HepG2 (cell line): ENCODE measurements around the gene GTF2H3. TPM values are rescaled to one million over a fixed set of nuclear protein-coding genes. Genes with fewer than 3 reads are reported as not detected.

Experiments
- MNT ChIP-seq: fragments of 450-650 bp; IDR thresholded peaks from 2 replicates; pipeline ENCODE4 v1.6.1; 2016
- PAWR ChIP-seq: sonication (generic); formaldehyde crosslinking; IDR thresholded peaks from 2 replicates; pipeline ENCODE4 v1.4.0; 2020; ENCODE audit warnings: missing genetic modification reagents, mild to moderate bottlenecking, borderline replicate concordance
- SNAPC2 ChIP-seq: sonication (generic); formaldehyde crosslinking; IDR thresholded peaks from 2 replicates; pipeline ENCODE4 v1.8.1; 2022; ENCODE audit warnings: mild to moderate bottlenecking, missing genetic modification reagents
- SUZ12 ChIP-seq: fragments of 150-350 bp; IDR thresholded peaks from 2 replicates; pipeline ENCODE4 v1.6.1; 2014; ENCODE audit warnings: low read depth, low read length
- ZBED4 ChIP-seq: sonication (generic); formaldehyde crosslinking; IDR thresholded peaks from 2 replicates; pipeline ENCODE4 v1.4.0; 2020; ENCODE audit warnings: missing genetic modification reagents, borderline replicate concordance
- ZNF275 ChIP-seq: sonication (generic); formaldehyde crosslinking; IDR thresholded peaks from 2 replicates; pipeline ENCODE4 v1.8.0; 2022; ENCODE audit warnings: missing genetic modification reagents, mild to moderate bottlenecking, inconsistent platforms, borderline replicate concordance
- ZNF367 ChIP-seq: sonication (generic); formaldehyde crosslinking; IDR thresholded peaks from 2 replicates; pipeline ENCODE4 v1.4.0; 2020; ENCODE audit warnings: missing genetic modification reagents, borderline replicate concordance
- ZNF407 ChIP-seq: sonication (generic); formaldehyde crosslinking; IDR thresholded peaks from one replicate; pipeline ENCODE4 v1.5.1; 2020; ENCODE audit warnings: mild to moderate bottlenecking, missing genetic modification reagents; ENCODE audit errors: not compliant biosample characterization
- ZNF547 ChIP-seq: sonication (generic); formaldehyde crosslinking; IDR thresholded peaks from 2 replicates; pipeline ENCODE4 v1.5.1; 2020; ENCODE audit warnings: mild to moderate bottlenecking, missing genetic modification reagents
- polyA plus RNA-seq, 8 experiments: library from polyadenylated mRNA; depleted of rRNA in 3 of 8; stranded (reverse) in 7 of 8; unstranded in 1 of 8; fragments of >200 nt; fragmentation: Illumina TruSeq in 4 of 8; extraction: Trizol in 4 of 8; gene quantifications; 2 replicates each; pipeline versions ENCODE4 v1.2.1 to v1.2.3, GENCODE V29; 2011 to 2016; ENCODE audit warnings: low read depth in 4 of 8, missing spikeins in 1 of 8, mixed read lengths in 1 of 8; ENCODE audit not compliant: insufficient read depth in 1 of 8
- total RNA-seq, 5 experiments: library from RNA; depleted of rRNA; stranded (reverse); fragments of >200 nt; fragmentation: Illumina TruSeq; extraction: Trizol; gene quantifications; 2 replicates each; pipeline ENCODE4 v1.2.3, GENCODE V29; 2016; ENCODE audit warnings: low read depth in 1 of 5

The GTF2H3 gene
- total and polyA plus RNA-seq, 2 of the 13 experiments (the other 11 are each of a cell fraction or from before 2014, with no cell fraction given) = 35.8 to 58.8 TPM

- TF ChIP-seq ZNF407 (peak; percentile 47), ZNF367 (CRISPR knock-in tag) (no peak), MNT (peak; percentile 93), ZNF275 (CRISPR knock-in tag) (peak; percentile 70; the same call in 1 of the 2 replicates), SNAPC2 (no peak; the same call in 1 of the 2 replicates), SUZ12 (no peak), PAWR (CRISPR knock-in tag) (no peak), ZNF547 (CRISPR knock-in tag) (peak; percentile 43; the same call in 1 of the 2 replicates), ZBED4 (CRISPR knock-in tag) (peak; percentile 64)
Measured at GRCh38 chr12:123633379-123634141, at the start of gene GTF2H3, which contains the start of gene EIF2B1 (continued).
